GM08714 (cell line): ENCODE results near the gene POU5F1.
"Not testable (repeated sequence)": the region's sequence is repeated elsewhere in the genome, so short reads cannot be mapped to it uniquely, and the experiment has no call there.

Source experiments
- H3K4me3 ChIP-seq: fragments of 200-500 bp; sonication (Bioruptor generic); 2 replicates; pipeline ENCODE4 v1.5.1; 2014; ENCODE audit warnings: mild to moderate bottlenecking, low read length, inconsistent platforms
- ZNF274 ChIP-seq: IDR thresholded peaks from 2 replicates; pipeline ENCODE4 v1.6.1; 2012; ENCODE audit warnings: mild to moderate bottlenecking, low read depth, low read length

Gene POU5F1

GRCh38 chr6:31170600-31170881 is at the start of gene POU5F1:
Gene POU5F1 (minus strand): TSS chr6:31170682. CDS start chr6:31170620, 62 bp downstream.
- TF ChIP-seq ZNF274, result no peak
- no peak within 1 kb of the TSS for H3K4me3 ChIP-seq

- no peak for TF ChIP-seq ZNF274
- H3K4me3 ChIP-seq, result no peak overlapping the region
These were observed 45.9 kb upstream of the POU5F1 start for GRCh38 chr6:31216208-31216898.

- H3K4me3 ChIP-seq, result not testable (repeated sequence)
These were observed 44.7 kb upstream of the POU5F1 start for GRCh38 chr6:31215216-31215615.

- TF ChIP-seq ZNF274, result no peak
- H3K4me3 ChIP-seq, result no peak overlapping the region
These were observed 44.0 kb upstream of the POU5F1 start for GRCh38 chr6:31214516-31214915.

- no peak overlapping the region for H3K4me3 ChIP-seq
- no peak for TF ChIP-seq ZNF274
These were observed 40.5 kb upstream of the POU5F1 start for GRCh38 chr6:31210741-31211532.

- no peak overlapping the region for H3K4me3 ChIP-seq
- TF ChIP-seq ZNF274, result no peak
These were observed 39.6 kb upstream of the POU5F1 start for GRCh38 chr6:31210123-31210522.

- TF ChIP-seq ZNF274, result no peak
- H3K4me3 ChIP-seq, result no peak overlapping the region
These were observed 38.7 kb upstream of the POU5F1 start for GRCh38 chr6:31209137-31209536.

GRCh38 chr6:31208506-31208905 is 38.0 kb upstream of the POU5F1 start:
- no peak for TF ChIP-seq ZNF274
- no peak overlapping the region for H3K4me3 ChIP-seq

- H3K4me3 ChIP-seq, result no peak overlapping the region
- no peak for TF ChIP-seq ZNF274
These were observed 35.2 kb upstream of the POU5F1 start for GRCh38 chr6:31205638-31206037.

- H3K4me3 ChIP-seq, result peak overlapping the region; percentile 84; the same call in 1 of the 2 replicates
- TF ChIP-seq ZNF274, result no peak
These were observed 34.3 kb upstream of the POU5F1 start for GRCh38 chr6:31204751-31205145.

GRCh38 chr6:31203345-31203979 is 33.0 kb upstream of the POU5F1 start:
- H3K4me3 ChIP-seq, result peak overlapping the region; percentile 84
- no peak for TF ChIP-seq ZNF274

GRCh38 chr6:31202259-31203166 is 32.0 kb upstream of the POU5F1 start:
- peak overlapping the region; percentile 84; the same call in 1 of the 2 replicates for H3K4me3 ChIP-seq
- no peak for TF ChIP-seq ZNF274

- peak overlapping the region; percentile 85; the same call in 1 of the 2 replicates for H3K4me3 ChIP-seq
These were observed 28.6 kb upstream of the POU5F1 start for GRCh38 chr6:31199105-31199452.

- H3K4me3 ChIP-seq, result peak overlapping the region; percentile 85
- no peak for TF ChIP-seq ZNF274
These were observed 27.2 kb upstream of the POU5F1 start for GRCh38 chr6:31197559-31198305.

- H3K4me3 ChIP-seq, result not testable (repeated sequence)
These were observed 26.0 kb upstream of the POU5F1 start for GRCh38 chr6:31196251-31197022.

GRCh38 chr6:31195308-31195979 is 25.0 kb upstream of the POU5F1 start:
- H3K4me3 ChIP-seq, result not testable (repeated sequence)
